ENCODE measurements around the gene OFD1. TPM values are rescaled to one million over a fixed set of nuclear protein-coding genes. Genes with fewer than 3 reads are reported as not detected.

Gene OFD1
- total RNA-seq, 1 donor from 2014 or later = 28.5 TPM

GRCh38 chrX:13780868-13781427, 46.4 kb downstream of the OFD1 start:
- no peak overlapping the region for H3K4me3 Mint-ChIP-seq (ENCODE audit: unreplicated experiment)
- H3K9me3 Mint-ChIP-seq (ENCODE audit: unreplicated experiment) = peaks cover 2% of the 10 kb centered on the region
- H3K4me1 Mint-ChIP-seq (ENCODE audit: low read depth, unreplicated experiment) = peaks cover 9% of the 10 kb centered on the region
- no peaks in the 10 kb centered on the region for H3K36me3 Mint-ChIP-seq (ENCODE audit: unreplicated experiment)
- TF ChIP-seq, protein P1, sequence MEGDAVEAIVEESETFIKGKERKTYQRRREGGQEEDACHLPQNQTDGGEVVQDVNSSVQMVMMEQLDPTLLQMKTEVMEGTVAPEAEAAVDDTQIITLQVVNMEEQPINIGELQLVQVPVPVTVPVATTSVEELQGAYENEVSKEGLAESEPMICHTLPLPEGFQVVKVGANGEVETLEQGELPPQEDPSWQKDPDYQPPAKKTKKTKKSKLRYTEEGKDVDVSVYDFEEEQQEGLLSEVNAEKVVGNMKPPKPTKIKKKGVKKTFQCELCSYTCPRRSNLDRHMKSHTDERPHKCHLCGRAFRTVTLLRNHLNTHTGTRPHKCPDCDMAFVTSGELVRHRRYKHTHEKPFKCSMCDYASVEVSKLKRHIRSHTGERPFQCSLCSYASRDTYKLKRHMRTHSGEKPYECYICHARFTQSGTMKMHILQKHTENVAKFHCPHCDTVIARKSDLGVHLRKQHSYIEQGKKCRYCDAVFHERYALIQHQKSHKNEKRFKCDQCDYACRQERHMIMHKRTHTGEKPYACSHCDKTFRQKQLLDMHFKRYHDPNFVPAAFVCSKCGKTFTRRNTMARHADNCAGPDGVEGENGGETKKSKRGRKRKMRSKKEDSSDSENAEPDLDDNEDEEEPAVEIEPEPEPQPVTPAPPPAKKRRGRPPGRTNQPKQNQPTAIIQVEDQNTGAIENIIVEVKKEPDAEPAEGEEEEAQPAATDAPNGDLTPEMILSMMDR (IDR thresholded peaks at IDR 0.05; ENCODE audit: partially characterized antibody, unreplicated experiment) = no peak
- H3K27me3 Mint-ChIP-seq (ENCODE audit: unreplicated experiment) = no peaks in the 10 kb centered on the region
- DNase-seq = no peak
- no peak overlapping the region for H3K27ac Mint-ChIP-seq (ENCODE audit: unreplicated experiment)

GRCh38 chrX:13786048-13786447, 51.5 kb downstream of the OFD1 start:
- H3K4me1 Mint-ChIP-seq (ENCODE audit: low read depth, unreplicated experiment) = peaks cover 6% of the 10 kb centered on the region
- H3K27ac Mint-ChIP-seq (ENCODE audit: unreplicated experiment) = no peak overlapping the region
- no peak overlapping the region for H3K4me3 Mint-ChIP-seq (ENCODE audit: unreplicated experiment)
- TF ChIP-seq, protein P1 (IDR thresholded peaks at IDR 0.05; ENCODE audit: partially characterized antibody, unreplicated experiment) = no peak
- H3K36me3 Mint-ChIP-seq (ENCODE audit: unreplicated experiment) = no peaks in the 10 kb centered on the region
- peaks cover 2% of the 10 kb centered on the region for H3K27me3 Mint-ChIP-seq (ENCODE audit: unreplicated experiment)
- peaks cover 2% of the 10 kb centered on the region for H3K9me3 Mint-ChIP-seq (ENCODE audit: unreplicated experiment)
- no peak for DNase-seq

- no peaks in the 10 kb centered on the region for H3K36me3 Mint-ChIP-seq (ENCODE audit: unreplicated experiment)
- peaks cover 3% of the 10 kb centered on the region for H3K9me3 Mint-ChIP-seq (ENCODE audit: unreplicated experiment)
- peaks cover 3% of the 10 kb centered on the region for H3K27me3 Mint-ChIP-seq (ENCODE audit: unreplicated experiment)
- TF ChIP-seq, protein P1 (IDR thresholded peaks at IDR 0.05; ENCODE audit: partially characterized antibody, unreplicated experiment) = no peak
- no peak overlapping the region for H3K27ac Mint-ChIP-seq (ENCODE audit: unreplicated experiment)
- peaks cover 24% of the 10 kb centered on the region for H3K4me1 Mint-ChIP-seq (ENCODE audit: low read depth, unreplicated experiment)
- DNase-seq = no peak
- no peak overlapping the region for H3K4me3 Mint-ChIP-seq (ENCODE audit: unreplicated experiment)
Measured at GRCh38 chrX:13790206-13791131, 55.9 kb downstream of the OFD1 start.

GRCh38 chrX:13791145-13791544, 56.6 kb downstream of the OFD1 start:
- peaks cover 3% of the 10 kb centered on the region for H3K9me3 Mint-ChIP-seq (ENCODE audit: unreplicated experiment)

More at GRCh38 chrX:13791145-13791544, 56.6 kb downstream of the OFD1 start:
- H3K27me3 Mint-ChIP-seq (ENCODE audit: unreplicated experiment) = peaks cover 3% of the 10 kb centered on the region
- H3K27ac Mint-ChIP-seq (ENCODE audit: unreplicated experiment) = no peak overlapping the region
- H3K4me3 Mint-ChIP-seq (ENCODE audit: unreplicated experiment) = no peak overlapping the region
- no peak for DNase-seq
- H3K4me1 Mint-ChIP-seq (ENCODE audit: low read depth, unreplicated experiment) = peaks cover 24% of the 10 kb centered on the region
- no peaks in the 10 kb centered on the region for H3K36me3 Mint-ChIP-seq (ENCODE audit: unreplicated experiment)
- TF ChIP-seq, protein P1 (IDR thresholded peaks at IDR 0.05; ENCODE audit: partially characterized antibody, unreplicated experiment) = no peak
